H7 (cell line): ENCODE data around the gene AIFM1. TPM values are rescaled to one million over a fixed set of nuclear protein-coding genes. Genes with fewer than 3 reads are reported as not detected.

Source experiments
- DNase-seq: peaks from one replicate; pipeline ENCODE4 v3.0.0; 2012
- H3K27me3 ChIP-seq: 2 replicates; pipeline ENCODE4 v1.6.0; 2011; ENCODE audit warnings: mild to moderate bottlenecking, low read length; ENCODE audit not compliant: control insufficient read depth, insufficient read depth
- H3K36me3 ChIP-seq: replicated peaks from 2 replicates; pipeline ENCODE4 v1.5.1; 2011; ENCODE audit warnings: low read length; ENCODE audit not compliant: control insufficient read depth, insufficient read depth
- H3K4me3 ChIP-seq: 2 replicates; pipeline ENCODE4 v1.5.1; 2011; ENCODE audit warnings: low read depth, mild to moderate bottlenecking, control low read depth, low read length, moderate library complexity; ENCODE audit not compliant: insufficient read depth
- total RNA-seq: library from RNA; depleted of rRNA; stranded (reverse); fragments of >200 nt; shearing (Covaris generic); gene quantifications from 2 replicates; pipeline ENCODE4 v1.2.3, GENCODE V29; 2014

The AIFM1 gene
- total RNA-seq, 1 experiment from 2014 or later: 59.4 TPM

GRCh38 chrX:130176354-130176776 lies 10.7 kb upstream of the AIFM1 start:
- DNase-seq: no peak
- no peaks in the 10 kb centered on the region for H3K36me3 ChIP-seq
- peaks cover 25% of the 10 kb centered on the region for H3K27me3 ChIP-seq
- H3K4me3 ChIP-seq: no peak overlapping the region

DNA sequence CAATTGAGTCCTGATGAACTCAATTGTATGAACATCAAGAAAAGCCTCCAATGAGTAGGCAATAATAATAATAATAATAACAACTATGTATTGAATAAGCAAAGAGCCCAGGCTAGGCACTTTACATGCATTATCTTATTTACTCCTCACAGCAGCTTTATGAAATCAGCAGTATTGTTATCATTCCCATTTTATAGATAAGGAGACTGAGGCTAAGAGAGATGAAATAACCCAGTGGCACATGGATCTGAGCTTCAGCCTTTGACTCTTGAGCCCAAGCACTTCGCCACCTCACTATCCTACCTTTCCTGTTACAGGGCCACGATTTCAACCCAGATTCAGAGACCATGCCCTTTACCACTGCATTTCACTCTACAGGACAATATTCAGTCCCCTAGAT lies 9.3 kb upstream of the AIFM1 start:
- Histone ChIP-seq H3K27me3 (peaks cover 30% of the 10 kb centered on the region), H3K36me3 (no peaks in the 10 kb centered on the region), H3K4me3 (no peak overlapping the region)
- DNase-seq: no peak

DNA sequence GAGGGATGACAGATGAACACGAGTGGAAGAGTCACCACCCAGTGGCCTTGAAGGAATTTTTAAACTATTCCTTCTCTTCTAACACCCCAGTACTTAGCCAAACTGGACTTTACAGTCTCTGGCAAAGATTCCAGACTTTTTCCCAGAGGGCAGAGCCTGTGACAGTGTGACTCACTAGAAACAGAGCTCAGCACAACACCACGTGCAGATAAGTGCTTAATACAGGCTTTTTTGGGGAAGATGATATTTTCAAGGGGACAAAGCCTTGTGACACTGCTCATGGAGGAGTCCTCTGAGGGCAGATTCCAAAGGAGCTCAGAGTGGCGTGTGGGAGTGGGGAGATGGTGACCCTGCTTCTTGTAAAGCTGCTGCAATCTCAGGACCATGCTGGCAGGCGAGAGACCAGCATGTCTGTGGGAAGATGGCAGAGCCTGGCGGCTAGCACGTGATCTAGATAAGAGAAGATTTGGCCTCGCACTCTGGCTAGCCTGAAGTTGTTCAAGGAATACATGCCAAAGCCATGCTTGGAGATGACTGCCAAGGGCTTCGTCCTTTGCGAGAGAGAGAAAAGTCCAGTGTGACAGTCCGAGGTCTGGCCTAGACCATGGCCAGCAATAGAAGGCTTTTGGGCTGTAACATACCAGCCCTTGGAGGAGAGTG lies 8.5 kb upstream of the AIFM1 start:
- DNase-seq: no peak
- peaks cover 30% of the 10 kb centered on the region for H3K27me3 ChIP-seq
- H3K4me3 ChIP-seq: no peak overlapping the region
- H3K36me3 ChIP-seq: no peaks in the 10 kb centered on the region

DNA sequence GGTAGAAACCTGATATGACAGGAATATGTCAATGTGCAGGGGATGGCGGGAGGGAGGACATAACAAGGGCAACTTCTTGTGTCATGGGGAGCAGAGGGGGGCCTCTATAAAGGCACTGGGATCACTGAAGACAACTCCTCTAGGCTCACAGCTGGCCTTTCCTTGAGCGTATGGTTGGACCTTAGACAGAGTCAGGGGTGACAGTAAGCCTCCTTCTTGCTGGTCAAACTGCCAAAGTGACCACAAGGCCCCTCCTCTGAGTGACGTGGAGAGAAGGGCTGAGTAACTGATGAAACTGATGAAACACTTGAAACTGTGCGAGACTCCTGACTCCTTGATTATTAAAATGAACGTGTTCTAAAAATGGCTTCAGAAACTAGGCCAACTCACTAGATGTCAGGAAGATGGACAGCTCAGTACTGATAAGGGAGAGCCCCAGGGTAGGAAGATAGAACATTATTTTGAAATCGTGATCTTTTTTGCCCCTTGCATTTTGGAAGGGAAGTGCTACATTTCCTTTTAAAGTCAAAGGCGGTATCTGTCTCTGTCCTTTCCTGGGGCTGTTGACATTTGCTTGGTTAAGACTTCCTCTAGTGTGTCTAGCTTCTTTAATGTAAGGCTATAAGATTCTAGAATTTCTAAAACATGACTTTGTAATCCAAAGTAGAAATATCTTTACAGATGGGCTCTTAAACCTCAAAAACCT lies 7.7 kb upstream of the AIFM1 start:
- Histone ChIP-seq H3K4me3 (no peak overlapping the region), H3K27me3 (peaks cover 30% of the 10 kb centered on the region), H3K36me3 (no peaks in the 10 kb centered on the region)
- DNase-seq: no peak

- no peaks in the 10 kb centered on the region for H3K36me3 ChIP-seq
- peaks cover 30% of the 10 kb centered on the region for H3K27me3 ChIP-seq
- DNase-seq: peak; percentile 73
- peak overlapping the region; percentile 66 for H3K4me3 ChIP-seq
These were observed 6.6 kb upstream of the AIFM1 start for GRCh38 chrX:130172127-130172845.

DNA sequence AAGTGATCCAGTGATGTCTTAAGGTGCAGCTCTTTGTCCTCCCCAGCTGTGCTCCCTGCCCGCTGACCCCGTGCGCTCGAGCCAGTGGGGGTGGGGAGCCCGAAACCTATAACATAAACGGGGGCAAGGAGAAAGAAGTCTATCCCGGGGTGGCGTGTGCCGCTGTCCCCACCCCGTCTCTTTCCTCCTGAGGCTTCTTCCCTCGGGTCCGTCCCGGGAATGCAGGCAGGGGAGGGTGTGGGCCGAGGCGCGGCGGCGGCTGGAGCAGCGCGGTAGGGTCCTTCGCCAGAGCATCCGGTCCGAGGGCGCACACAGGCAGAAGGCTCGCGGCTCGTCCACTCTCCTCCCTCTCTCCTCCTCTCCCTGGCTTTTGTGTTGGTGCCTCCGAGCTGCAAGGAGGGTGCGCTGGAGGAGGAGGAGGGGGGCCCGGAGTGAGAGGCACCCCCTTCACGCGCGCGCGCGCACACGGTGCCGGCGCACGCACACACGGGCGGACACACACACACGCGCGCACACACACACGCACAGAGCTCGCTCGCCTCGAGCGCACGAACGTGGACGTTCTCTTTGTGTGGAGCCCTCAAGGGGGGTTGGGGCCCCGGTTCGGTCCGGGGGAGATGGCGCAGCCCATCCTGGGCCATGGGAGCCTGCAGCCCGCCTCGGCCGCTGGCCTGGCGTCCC lies 5.9 kb upstream of the AIFM1 start, which contains the start of gene RAB33A:
TSS of gene RAB33A (plus strand) at position 517 of the 681 bp plus-strand sequence. CDS start at position 618, 101 bp downstream.
- peak; percentile 90 for DNase-seq
- no peaks in the 10 kb centered on the region for H3K36me3 ChIP-seq
- H3K27me3 ChIP-seq: peaks cover 30% of the 10 kb centered on the region
- H3K4me3 ChIP-seq: peak within 1 kb of the TSS; percentile 66

DNA sequence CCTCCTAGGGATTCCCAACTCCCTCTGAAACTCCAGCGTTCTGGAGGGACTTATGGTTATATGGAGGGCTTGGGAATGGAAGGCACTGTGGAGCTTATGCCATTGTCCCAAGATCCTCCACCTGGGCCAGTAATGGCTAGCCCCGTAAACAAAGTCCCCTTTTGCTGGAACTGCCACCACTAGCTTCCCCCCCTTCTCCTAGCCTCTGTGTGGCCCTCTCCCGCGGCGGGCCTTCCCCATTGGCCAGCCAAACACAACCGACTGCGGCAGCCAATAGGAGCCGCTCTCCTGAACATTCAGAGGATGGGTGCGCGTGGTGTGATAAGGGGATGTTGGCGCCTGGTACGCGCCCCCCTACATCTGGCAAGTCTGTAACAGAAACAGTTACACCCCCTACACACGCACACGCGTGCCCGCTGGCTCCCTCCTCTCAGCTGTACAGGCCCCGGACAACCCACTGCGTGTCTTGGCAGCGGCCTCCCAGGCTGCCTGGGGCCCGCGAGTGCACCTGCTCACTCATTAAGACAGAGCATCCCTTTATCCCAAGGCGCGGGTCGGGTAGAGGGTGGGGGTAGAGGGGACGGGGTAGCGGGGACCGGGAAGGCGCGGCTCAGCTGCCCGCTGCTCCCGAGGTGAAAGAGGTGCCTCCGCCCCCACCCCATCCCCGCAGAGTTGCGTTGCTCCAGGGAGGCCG lies 5.3 kb upstream of the AIFM1 start:
- DNase-seq: peak; percentile 93
- peak overlapping the region; percentile 66 for H3K4me3 ChIP-seq
- H3K36me3 ChIP-seq: no peaks in the 10 kb centered on the region
- peaks cover 30% of the 10 kb centered on the region for H3K27me3 ChIP-seq

GRCh38 chrX:130167040-130167439 lies 1.4 kb upstream of the AIFM1 start:
- Histone ChIP-seq H3K27me3 (peaks cover 12% of the 10 kb centered on the region), H3K36me3 (no peaks in the 10 kb centered on the region), H3K4me3 (no peak overlapping the region; the same call in 1 of the 2 replicates)
- DNase-seq: no peak

- Histone ChIP-seq H3K36me3 (no peaks in the 10 kb centered on the region), H3K4me3 (peak overlapping the region; percentile 96), H3K27me3 (peaks cover 6% of the 10 kb centered on the region)
- no peak for DNase-seq
These were observed 799 bp upstream of the AIFM1 start for GRCh38 chrX:130166503-130166777.

- Histone ChIP-seq H3K36me3 (no peaks in the 10 kb centered on the region), H3K27me3 (no peaks in the 10 kb centered on the region), H3K4me3 (peak overlapping the region; percentile 96)
- peak; percentile 65 for DNase-seq
These were observed 399 bp downstream of the AIFM1 start for GRCh38 chrX:130165181-130165702.

DNA sequence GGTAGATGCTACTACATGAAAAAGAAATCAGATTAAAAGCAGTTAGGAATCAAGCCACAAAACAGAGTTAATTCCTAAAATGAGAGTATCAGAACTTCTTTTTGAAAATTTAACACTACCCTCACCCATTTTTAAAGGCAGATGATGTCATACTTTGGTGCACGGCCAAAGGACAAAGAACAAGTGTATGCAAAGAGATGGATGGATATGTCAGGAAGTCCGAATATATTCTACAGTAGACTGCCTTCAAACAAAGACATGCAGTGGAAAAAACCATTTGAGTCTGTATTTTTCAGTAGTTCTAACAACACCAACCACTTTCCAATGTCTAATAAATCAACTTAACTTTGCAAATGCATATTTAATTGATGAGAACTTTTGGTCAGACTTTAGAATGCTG lies 2.2 kb downstream of the AIFM1 start:
- no peak for DNase-seq
- Histone ChIP-seq H3K36me3 (no peaks in the 10 kb centered on the region), H3K27me3 (no peaks in the 10 kb centered on the region), H3K4me3 (no peak overlapping the region)

DNA sequence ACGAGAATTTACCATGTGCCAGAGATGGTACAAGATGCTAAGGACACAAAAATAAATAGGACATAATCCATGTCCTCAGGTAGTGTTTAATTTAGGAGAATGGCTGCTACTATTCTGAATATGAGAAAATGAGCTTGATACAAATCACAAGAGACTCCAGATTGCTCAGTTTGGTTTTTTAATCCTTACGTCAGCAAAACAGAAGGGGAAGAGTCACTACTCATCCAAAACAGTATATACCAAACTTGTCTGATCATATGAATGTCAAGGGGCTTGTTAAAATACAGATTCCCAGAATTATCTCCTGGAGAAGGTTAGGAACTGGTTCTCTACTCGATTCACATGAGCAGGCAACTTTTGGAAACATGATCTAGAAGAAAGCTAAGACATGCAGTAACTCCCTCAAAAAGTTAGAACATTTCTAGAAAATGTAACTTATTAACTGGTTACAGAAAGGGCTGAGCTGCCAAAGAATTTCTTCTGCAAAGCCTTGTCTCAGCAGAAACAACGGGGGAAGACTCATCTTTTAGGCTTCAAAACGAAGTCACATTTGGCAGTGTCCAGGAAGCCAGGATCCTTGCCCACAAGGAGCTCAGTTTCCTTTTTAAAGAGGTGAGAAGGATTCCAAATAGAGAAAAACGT lies 3.4 kb downstream of the AIFM1 start:
- Histone ChIP-seq H3K36me3 (no peaks in the 10 kb centered on the region), H3K4me3 (no peak overlapping the region), H3K27me3 (no peaks in the 10 kb centered on the region)
- no peak for DNase-seq

DNA sequence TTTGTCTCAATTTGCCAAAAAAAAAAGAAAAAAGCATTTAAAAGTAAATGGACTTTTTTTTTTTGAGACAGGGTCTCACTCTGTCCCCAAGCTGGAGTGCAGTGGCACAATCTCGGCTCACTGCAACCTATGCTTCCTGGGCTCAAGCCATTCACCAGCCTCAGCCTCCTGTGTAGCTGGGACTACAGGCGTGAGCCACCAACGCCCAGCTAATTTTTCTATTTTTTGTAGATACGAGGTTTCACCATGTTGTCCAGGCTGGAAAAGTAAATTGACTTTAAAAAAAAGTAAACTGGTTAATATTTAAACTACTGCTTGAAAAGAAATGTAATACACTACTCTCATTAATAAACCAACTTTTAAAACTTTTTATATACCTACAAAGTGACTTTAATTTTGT lies 5.9 kb downstream of the AIFM1 start:
- Histone ChIP-seq H3K36me3 (peaks cover 2% of the 10 kb centered on the region; the same call in 1 of the 2 replicates), H3K4me3 (no peak overlapping the region), H3K27me3 (no peaks in the 10 kb centered on the region)
- DNase-seq: no peak
